Measurements from ENCODE around the gene TAMALIN.

DNA sequence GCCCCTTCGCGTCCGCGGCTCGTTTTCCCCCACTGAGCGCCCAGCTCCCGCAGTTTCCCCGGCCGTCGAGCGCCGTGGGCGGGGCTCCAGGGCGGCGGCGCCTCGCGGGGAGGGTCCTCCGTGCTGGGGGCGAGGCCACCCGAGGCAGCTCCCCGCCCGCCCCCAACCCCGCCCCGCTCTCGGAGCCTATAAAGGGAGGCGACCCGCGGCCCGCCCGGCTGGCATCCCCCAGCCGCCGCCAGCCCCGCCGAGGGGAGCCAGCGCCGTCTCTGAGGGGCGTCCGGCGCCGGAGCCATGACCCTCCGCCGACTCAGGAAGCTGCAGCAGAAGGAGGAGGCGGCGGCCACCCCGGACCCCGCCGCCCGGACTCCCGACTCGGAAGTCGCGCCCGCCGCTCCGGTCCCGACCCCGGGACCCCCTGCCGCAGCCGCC, at the start of gene TAMALIN:
- TF ChIP-seq POLR2AphosphoS5 (IDR thresholded peaks at IDR 0.05; ENCODE audit: borderline replicate concordance, low read depth, low read length) (peak; percentile 66; the same call in 1 of the 2 replicates), EZH2 (IDR thresholded peaks at IDR 0.05) (no peak)
